GM11168 (cell line): ENCODE data around the gene FBXL12.
"Not testable (repeated sequence)": the region's sequence is repeated elsewhere in the genome, so short reads cannot be mapped to it uniquely, and the experiment has no call there.

ENCODE experiments used
- in situ Hi-C: fragments of 300-500 bp; cut with MboI; formaldehyde crosslinking; loops from one replicate; pipeline ENCODE4 v1.12.0; 2022; ENCODE audit warnings: low sequenced_read_pairs; ENCODE audit not compliant: unreplicated experiment

Gene FBXL12

GRCh38 chr19:9818734-9819595, at the start of gene FBXL12:
TSS of gene FBXL12 (minus strand) at chr19:9819079. CDS start at chr19:9818813, 266 bp downstream.
- in situ Hi-C loops, result no loop called here

GRCh38 chr19:9865732-9866501, 47.0 kb upstream of the FBXL12 start:
- in situ Hi-C loops, result no loop called here

GRCh38 chr19:9863759-9864158, 44.9 kb upstream of the FBXL12 start:
- in situ Hi-C loops, result no loop called here

- in situ Hi-C loops, result no loop called here
These were observed 44.1 kb upstream of the FBXL12 start for GRCh38 chr19:9862938-9863337.

- in situ Hi-C loops, result no loop called here
These were observed 42.6 kb upstream of the FBXL12 start for GRCh38 chr19:9861503-9861902.

- in situ Hi-C loops, result no loop called here
These were observed 41.5 kb upstream of the FBXL12 start for GRCh38 chr19:9860407-9860806.

GRCh38 chr19:9858766-9859165, 39.9 kb upstream of the FBXL12 start:
- in situ Hi-C loops, result no loop called here

- in situ Hi-C loops, result no loop called here
These were observed 39.3 kb upstream of the FBXL12 start for GRCh38 chr19:9857920-9858746.

GRCh38 chr19:9857076-9857721, 38.3 kb upstream of the FBXL12 start:
- in situ Hi-C loops, result no loop called here

GRCh38 chr19:9856609-9857008, 37.7 kb upstream of the FBXL12 start:
- in situ Hi-C loops, result no loop called here

- in situ Hi-C loops, result no loop called here
These were observed 35.5 kb upstream of the FBXL12 start for GRCh38 chr19:9854282-9854846.

GRCh38 chr19:9850235-9850959, 31.5 kb upstream of the FBXL12 start:
- in situ Hi-C loops, result no loop called here

- in situ Hi-C loops, result no loop called here
These were observed 30.9 kb upstream of the FBXL12 start for GRCh38 chr19:9849791-9850190.

- in situ Hi-C loops, result no loop called here
These were observed 29.9 kb upstream of the FBXL12 start for GRCh38 chr19:9848762-9849161.

- in situ Hi-C loops, result no loop called here
These were observed 29.2 kb upstream of the FBXL12 start for GRCh38 chr19:9848060-9848459.

- in situ Hi-C loops, result no loop called here
These were observed 28.3 kb upstream of the FBXL12 start for GRCh38 chr19:9847087-9847671.

GRCh38 chr19:9843626-9844273, 24.9 kb upstream of the FBXL12 start:
- in situ Hi-C loops, result not testable (repeated sequence)
